Measurements from ENCODE around the gene FKBP5.

DNA sequence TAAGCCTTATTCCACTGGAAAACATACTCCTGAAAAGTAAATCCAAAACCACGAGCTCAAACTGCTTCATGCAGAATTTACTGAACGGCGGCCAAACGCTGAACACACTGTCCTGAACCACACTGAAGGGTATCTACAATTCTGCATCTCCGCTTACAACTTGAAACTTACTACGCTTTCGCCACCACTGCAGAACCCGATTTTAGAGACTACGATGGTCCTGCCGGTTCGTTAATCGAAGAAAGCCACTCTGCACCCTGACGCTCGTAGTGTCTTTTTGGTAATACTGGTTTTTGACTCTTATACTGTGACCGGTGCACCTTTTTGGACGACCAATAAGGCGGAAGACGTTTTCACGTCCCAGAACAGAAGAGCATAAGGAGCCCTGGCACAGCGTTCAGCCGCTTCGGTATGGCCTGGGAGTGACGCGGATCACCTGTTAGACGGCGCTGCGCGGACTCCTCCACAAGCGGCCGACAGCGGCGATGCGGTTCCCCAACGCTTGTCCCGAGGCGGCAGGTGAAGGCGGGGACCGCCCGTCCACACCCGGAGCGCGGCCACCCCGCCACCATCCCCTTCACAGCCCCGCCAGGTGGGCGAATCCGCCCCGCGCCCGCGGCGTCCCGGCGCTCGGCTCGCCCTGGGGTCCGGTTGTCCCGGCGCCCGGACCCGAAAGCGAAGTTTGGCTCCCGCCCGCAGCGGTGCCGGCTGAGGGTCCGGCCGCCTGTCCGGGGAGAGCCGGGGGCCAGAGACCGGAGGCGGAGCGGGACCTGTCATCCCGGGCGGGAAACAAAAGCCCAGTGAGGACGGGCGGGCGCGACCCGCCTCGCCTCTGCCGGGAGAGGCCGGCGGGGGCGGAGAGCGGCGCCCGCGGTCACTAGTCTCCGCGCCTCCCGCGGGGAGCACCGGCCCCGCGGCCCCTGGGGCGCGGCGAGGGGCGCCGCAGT is 784 bp downstream of the FKBP5 start:
- TF ChIP-seq, protein P1, sequence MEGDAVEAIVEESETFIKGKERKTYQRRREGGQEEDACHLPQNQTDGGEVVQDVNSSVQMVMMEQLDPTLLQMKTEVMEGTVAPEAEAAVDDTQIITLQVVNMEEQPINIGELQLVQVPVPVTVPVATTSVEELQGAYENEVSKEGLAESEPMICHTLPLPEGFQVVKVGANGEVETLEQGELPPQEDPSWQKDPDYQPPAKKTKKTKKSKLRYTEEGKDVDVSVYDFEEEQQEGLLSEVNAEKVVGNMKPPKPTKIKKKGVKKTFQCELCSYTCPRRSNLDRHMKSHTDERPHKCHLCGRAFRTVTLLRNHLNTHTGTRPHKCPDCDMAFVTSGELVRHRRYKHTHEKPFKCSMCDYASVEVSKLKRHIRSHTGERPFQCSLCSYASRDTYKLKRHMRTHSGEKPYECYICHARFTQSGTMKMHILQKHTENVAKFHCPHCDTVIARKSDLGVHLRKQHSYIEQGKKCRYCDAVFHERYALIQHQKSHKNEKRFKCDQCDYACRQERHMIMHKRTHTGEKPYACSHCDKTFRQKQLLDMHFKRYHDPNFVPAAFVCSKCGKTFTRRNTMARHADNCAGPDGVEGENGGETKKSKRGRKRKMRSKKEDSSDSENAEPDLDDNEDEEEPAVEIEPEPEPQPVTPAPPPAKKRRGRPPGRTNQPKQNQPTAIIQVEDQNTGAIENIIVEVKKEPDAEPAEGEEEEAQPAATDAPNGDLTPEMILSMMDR (IDR thresholded peaks at IDR 0.05 in 2 of 3, conservative IDR thresholded peaks at IDR 0.05 in 1 of 3; ENCODE audit: control insufficient read depth in 2 of 3, extremely low read depth in 1 of 3, insufficient read depth in 1 of 3, low read depth in 3 of 3, low read length in 3 of 3) = no peak
- no peak for TF ChIP-seq PML (IDR thresholded peaks at IDR 0.05; ENCODE audit: low read length)
- TF ChIP-seq, protein P2, sequence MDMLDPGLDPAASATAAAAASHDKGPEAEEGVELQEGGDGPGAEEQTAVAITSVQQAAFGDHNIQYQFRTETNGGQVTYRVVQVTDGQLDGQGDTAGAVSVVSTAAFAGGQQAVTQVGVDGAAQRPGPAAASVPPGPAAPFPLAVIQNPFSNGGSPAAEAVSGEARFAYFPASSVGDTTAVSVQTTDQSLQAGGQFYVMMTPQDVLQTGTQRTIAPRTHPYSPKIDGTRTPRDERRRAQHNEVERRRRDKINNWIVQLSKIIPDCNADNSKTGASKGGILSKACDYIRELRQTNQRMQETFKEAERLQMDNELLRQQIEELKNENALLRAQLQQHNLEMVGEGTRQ (IDR thresholded peaks at IDR 0.05; ENCODE audit: borderline replicate concordance, low read depth, low read length) = no peak

All from GM12878 (cell line).